ENCODE results near the gene ACTR8. TPM values are rescaled to one million over a fixed set of nuclear protein-coding genes. Genes with fewer than 3 reads are reported as not detected.

Gene ACTR8
- total RNA-seq, 3 donors from 2014 or later (not counting 1 experiment from before 2014, with no cell fraction given), result 32.5 to 54.2 (median 41.5) TPM

DNA sequence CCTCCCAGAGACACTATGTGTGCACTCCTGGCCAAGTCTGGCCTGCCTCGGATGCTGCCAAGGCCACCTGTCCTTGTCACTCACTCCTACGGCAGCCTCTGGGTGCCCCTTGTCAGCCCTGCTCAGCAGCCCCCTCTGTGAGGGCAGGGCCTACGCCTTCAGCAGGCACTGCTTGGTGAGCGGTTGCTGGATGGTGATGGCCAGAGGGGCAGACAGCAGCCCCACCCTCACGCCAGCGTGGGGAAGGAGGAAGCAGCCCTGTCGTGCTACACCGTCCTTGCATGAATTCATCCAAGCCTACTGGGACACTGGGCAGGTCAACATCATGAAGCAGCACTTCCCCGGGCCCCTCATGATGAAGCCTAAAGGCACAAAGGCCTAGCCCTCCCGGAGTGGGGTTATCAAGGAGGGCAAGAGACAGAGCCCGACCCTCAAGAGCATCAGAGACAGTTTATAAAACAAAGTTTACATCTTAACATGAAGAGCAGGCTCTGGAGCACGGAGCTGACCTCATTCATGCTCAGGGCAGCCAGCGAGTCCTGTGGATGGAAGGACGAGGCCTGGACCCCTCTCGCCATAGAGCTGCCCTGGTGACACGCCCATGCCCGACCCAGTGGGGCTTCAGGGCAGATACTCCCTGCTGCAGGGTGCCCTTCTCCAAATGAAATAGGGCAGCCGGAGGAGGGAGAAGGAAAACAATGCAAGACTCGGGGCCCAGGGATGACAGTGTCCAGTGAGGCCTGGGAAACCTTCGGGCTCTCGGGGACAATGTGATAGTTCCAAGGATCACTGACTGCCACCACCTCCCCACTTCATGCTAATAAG is 61.0 kb downstream of the ACTR8 start:
- H3K9me3 Mint-ChIP-seq, result no peaks in the 10 kb centered on the region
- Histone ChIP-seq H3K4me1 (ENCODE audit: control insufficient read depth, insufficient read depth, low read length) (no peaks in the 10 kb centered on the region), H3K27ac (ENCODE audit: low read length) (no peak overlapping the region), H3K27me3 (ENCODE audit: control insufficient read depth, insufficient read depth, low read length) (no peaks in the 10 kb centered on the region), H3K9me3 (ENCODE audit: control insufficient read depth, insufficient read depth, low read length) (no peaks in the 10 kb centered on the region), H3K36me3 (ENCODE audit: control insufficient read depth, insufficient read depth, low read length) (no peaks in the 10 kb centered on the region), H3K4me3 (ENCODE audit: low read length) (no peak overlapping the region)
- no peak for DNase-seq
- H3K4me3 Mint-ChIP-seq, result no peak overlapping the region
- H3K27me3 Mint-ChIP-seq (ENCODE audit: low read depth in 2 of 2), result peaks cover 0 to 5% of the 10 kb centered on the region in 2 donors
- 84% methylated on average over 21 of the region's 21 CpGs for WGBS (ENCODE audit: insufficient coverage)
- ATAC-seq, result no peak
- H3K27ac Mint-ChIP-seq, result no peak overlapping the region
- H3K4me1 Mint-ChIP-seq, result no peaks in the 10 kb centered on the region
- H3K36me3 Mint-ChIP-seq, result no peaks in the 10 kb centered on the region
- intact Hi-C loops (cut with micrococcal nuclease), result no loop called here
- TF ChIP-seq, protein P1, sequence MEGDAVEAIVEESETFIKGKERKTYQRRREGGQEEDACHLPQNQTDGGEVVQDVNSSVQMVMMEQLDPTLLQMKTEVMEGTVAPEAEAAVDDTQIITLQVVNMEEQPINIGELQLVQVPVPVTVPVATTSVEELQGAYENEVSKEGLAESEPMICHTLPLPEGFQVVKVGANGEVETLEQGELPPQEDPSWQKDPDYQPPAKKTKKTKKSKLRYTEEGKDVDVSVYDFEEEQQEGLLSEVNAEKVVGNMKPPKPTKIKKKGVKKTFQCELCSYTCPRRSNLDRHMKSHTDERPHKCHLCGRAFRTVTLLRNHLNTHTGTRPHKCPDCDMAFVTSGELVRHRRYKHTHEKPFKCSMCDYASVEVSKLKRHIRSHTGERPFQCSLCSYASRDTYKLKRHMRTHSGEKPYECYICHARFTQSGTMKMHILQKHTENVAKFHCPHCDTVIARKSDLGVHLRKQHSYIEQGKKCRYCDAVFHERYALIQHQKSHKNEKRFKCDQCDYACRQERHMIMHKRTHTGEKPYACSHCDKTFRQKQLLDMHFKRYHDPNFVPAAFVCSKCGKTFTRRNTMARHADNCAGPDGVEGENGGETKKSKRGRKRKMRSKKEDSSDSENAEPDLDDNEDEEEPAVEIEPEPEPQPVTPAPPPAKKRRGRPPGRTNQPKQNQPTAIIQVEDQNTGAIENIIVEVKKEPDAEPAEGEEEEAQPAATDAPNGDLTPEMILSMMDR (IDR thresholded peaks at IDR 0.05), result no peak

- no peak overlapping the region for H3K27ac ChIP-seq (ENCODE audit: low read length)
- 87% methylated on average over 5 of the region's 5 CpGs for WGBS (ENCODE audit: insufficient coverage)
- DNase-seq (no peak), ATAC-seq (no peak)
- Mint-ChIP-seq H3K4me3 (no peak overlapping the region), H3K27ac (no peak overlapping the region), H3K27me3 (ENCODE audit: low read depth in 2 of 2) (peaks cover 0 to 5% of the 10 kb centered on the region in 2 donors), H3K36me3 (no peaks in the 10 kb centered on the region), H3K9me3 (no peaks in the 10 kb centered on the region), H3K4me1 (no peaks in the 10 kb centered on the region)
- no peak overlapping the region for H3K4me3 ChIP-seq (ENCODE audit: low read length)
- H3K36me3 ChIP-seq (ENCODE audit: control insufficient read depth, insufficient read depth, low read length), result no peaks in the 10 kb centered on the region
- intact Hi-C loops (cut with micrococcal nuclease), result no loop called here
- no peaks in the 10 kb centered on the region for H3K27me3 ChIP-seq (ENCODE audit: control insufficient read depth, insufficient read depth, low read length)
- H3K9me3 ChIP-seq (ENCODE audit: control insufficient read depth, insufficient read depth, low read length), result no peaks in the 10 kb centered on the region
- TF ChIP-seq, protein P1 (IDR thresholded peaks at IDR 0.05), result no peak
- H3K4me1 ChIP-seq (ENCODE audit: control insufficient read depth, insufficient read depth, low read length), result no peaks in the 10 kb centered on the region
Observed at GRCh38 chr3:53820084-53820483, 61.9 kb downstream of the ACTR8 start.

GRCh38 chr3:53819163-53819868 is 62.6 kb downstream of the ACTR8 start:
- H3K27ac Mint-ChIP-seq, result no peak overlapping the region
- no peaks in the 10 kb centered on the region for H3K4me1 Mint-ChIP-seq
- H3K36me3 ChIP-seq (ENCODE audit: control insufficient read depth, insufficient read depth, low read length), result no peaks in the 10 kb centered on the region
- no peak overlapping the region for H3K27ac ChIP-seq (ENCODE audit: low read length)
- H3K9me3 ChIP-seq (ENCODE audit: control insufficient read depth, insufficient read depth, low read length), result no peaks in the 10 kb centered on the region
- no peak overlapping the region for H3K4me3 Mint-ChIP-seq
- no peak for DNase-seq
- no peaks in the 10 kb centered on the region for H3K27me3 ChIP-seq (ENCODE audit: control insufficient read depth, insufficient read depth, low read length)
- WGBS (ENCODE audit: insufficient coverage), result 92% methylated on average over 14 of the region's 14 CpGs
- intact Hi-C loops (cut with micrococcal nuclease), result no loop called here
- H3K4me3 ChIP-seq (ENCODE audit: low read length), result no peak overlapping the region
- no peaks in the 10 kb centered on the region for H3K36me3 Mint-ChIP-seq
- H3K4me1 ChIP-seq (ENCODE audit: control insufficient read depth, insufficient read depth, low read length), result no peaks in the 10 kb centered on the region
- H3K27me3 Mint-ChIP-seq (ENCODE audit: low read depth in 2 of 2), result peaks cover 0 to 5% of the 10 kb centered on the region in 2 donors
- no peak for ATAC-seq
- TF ChIP-seq, protein P1 (IDR thresholded peaks at IDR 0.05), result no peak
- no peaks in the 10 kb centered on the region for H3K9me3 Mint-ChIP-seq

All from natural killer cell (primary cell).